Ramos (cell line): Measurements from ENCODE around the gene NFATC1.

Experiments used
- in situ Hi-C: fragments of 300-500 bp; cut with MboI; formaldehyde crosslinking; loops from one replicate; pipeline ENCODE4 v1.14.3; 2022; ENCODE audit warnings: low sequenced_read_pairs; ENCODE audit not compliant: unreplicated experiment

NFATC1 gene

DNA sequence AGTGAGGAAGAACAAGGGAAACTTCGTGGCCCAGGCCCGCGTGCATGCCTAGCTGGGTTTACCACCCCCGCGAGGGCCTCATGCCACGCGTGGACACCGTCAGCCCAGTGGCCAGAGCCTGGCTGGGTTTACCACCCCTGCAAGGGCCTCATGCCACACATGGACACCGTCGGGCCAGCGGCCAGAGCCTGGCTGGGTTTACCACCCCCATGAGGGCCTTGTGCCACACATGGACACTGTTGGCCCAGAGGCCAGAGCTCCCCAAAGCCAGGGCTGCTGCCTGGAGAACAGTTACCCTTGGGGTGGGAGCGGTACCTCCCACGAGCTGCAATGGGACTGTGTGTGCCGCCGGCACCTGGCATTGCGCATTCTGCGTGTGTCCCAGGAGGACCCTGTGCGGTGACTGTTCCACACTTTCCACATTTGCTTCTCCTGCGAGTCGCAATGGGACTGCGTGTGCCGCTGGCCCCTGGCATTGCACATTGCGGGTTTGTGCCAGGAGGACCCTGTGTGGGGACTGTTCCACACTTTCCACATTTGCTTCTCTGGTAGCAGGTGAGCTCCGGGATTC lies 178.3 kb downstream of the NFATC1 start:
- in situ Hi-C loops, result no loop called here

DNA sequence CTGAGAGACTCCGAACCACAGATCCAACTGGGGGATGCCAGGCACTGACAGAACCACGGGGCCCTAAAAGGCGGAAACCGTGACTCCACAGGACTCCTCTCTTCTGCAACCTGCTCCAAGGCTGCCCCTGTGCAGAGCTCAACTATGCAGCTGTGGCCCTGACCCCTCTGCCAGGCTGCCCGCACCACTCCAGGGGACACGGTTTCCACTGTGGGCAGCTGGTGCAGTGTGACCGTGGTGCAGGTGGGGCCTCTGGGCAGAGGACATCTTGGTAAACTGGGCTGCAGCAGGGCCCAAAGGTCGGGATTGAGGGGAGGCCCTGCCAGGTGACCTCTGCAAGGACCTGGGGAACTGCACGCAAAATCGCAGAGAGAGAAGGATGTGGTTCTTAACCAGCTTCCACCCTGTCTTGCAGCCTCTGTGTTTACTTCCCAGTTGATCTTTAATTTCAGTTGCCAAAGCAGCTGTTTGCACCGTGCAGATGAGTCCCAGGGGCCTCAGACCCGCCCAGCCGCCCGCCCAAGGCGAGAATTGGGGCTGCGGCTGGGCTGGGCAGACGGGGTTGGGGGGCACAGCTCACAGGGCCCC lies 179.3 kb downstream of the NFATC1 start:
- in situ Hi-C loops, result no loop called here

DNA sequence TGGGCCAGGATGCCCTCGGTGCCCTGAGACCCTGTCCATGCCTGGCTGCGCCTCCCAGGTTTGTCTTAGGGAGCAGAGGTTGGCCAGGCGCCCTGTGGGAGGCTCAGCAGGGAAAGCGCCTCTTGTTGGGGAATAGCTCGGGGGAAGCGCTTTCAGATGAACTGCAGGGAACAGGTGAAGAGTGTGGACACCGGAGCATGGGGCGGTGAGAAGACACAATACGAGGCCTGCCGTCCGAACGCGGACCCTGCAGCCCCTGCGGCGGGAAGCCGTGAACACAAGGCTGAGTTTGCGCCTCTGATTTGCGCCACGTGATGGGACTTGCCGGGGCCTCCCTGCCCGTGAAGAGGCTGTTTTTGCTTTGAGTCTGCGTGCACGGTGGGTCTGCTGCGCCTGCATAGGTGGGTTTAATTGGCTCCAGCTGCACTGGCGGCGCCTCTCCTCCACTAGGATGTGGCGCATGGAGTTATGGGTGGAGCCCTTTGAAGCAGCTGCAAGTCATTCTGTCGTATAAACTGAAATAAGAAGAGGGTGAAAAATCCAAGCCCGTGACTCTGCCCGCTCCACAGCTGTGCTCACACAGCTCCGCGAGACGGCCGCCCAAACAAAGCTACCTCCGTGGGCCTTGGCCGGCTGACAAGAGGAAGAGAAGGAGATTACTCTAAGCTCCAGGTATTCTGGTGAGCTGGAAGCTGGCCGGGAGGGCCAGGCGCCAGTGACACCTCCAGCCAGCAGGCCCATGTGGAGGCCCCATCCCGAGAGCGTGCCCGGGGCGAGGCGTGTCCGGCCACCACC lies 180.4 kb downstream of the NFATC1 start:
- in situ Hi-C loops, result no loop called here

DNA sequence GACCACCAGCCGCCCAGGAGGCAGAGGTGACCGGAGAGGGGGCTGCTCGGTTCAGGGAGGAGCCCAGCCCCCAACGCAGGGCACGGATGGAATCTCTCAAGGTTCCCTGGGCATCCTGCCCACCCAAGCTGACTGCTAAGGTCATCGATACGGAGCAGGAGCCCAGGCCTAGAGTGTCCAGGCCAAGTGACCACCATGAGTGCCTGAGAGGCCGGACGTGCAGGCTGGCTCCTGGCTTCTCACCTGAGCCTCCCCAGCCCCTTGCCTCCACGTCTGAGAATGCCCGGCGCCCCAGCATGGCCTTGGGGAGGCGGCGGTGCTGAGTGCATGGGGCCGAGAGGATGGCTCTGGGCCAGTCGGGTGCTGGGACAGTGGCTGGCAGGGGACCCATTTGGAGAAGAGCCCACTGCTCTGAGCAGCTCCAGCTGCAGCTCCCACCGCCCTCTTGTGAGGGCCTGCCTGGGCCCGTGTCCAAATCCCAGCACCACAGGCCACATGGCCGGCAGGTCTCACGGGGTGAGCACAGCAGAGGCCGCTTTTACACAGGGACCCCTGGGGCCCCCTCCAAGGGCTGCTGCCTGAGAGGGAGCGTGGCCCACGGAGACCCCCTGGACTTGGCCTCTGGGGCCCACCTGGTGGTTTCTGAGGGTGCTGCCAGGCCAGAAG lies 181.1 kb downstream of the NFATC1 start:
- in situ Hi-C loops, result no loop called here

DNA sequence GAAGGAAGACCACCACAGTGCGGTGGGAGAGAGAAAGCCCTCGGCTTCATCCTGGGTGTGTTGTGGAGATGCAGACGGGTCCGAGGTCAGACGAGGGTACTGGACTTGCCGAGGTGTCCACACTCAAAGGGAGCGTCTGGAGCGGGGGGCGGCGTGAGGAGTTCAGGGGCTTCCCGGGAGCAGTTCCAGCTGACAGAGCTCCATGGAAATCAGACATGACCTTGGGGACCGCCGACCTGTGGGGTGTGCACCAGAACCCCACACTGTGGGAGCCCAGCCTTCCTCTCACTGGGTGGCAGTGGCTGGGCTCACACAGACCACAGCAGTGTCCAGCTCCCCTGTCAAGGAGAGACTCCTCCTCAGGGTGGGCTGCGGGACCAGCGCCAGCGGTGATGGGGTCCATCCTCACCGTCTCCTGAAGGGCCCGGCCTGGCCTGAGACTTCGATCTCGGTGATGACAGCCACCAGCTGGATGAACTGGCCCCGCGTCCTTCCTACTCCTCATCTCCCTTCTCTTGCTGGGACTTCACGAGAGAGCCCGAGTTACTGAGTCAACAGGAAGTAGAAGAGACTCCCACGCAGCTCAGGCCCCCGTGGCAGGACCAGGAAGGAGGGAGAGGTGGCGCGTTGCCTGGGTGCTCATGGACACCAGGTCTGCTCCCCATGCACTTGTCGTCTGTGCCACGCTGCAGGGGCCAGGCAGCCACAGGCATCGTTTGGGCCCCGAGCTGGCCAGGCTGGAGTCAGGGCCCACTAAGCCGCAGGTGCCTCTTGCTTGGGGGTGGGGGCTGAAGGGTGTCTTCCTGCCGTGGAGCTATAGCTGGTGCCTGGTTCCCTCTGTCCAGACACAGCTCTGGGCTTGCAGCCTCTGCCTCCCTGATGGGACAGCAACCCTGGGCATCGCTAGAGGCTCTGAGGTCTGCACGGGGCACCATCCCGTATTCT lies 182.0 kb downstream of the NFATC1 start:
- in situ Hi-C loops, result no loop called here

DNA sequence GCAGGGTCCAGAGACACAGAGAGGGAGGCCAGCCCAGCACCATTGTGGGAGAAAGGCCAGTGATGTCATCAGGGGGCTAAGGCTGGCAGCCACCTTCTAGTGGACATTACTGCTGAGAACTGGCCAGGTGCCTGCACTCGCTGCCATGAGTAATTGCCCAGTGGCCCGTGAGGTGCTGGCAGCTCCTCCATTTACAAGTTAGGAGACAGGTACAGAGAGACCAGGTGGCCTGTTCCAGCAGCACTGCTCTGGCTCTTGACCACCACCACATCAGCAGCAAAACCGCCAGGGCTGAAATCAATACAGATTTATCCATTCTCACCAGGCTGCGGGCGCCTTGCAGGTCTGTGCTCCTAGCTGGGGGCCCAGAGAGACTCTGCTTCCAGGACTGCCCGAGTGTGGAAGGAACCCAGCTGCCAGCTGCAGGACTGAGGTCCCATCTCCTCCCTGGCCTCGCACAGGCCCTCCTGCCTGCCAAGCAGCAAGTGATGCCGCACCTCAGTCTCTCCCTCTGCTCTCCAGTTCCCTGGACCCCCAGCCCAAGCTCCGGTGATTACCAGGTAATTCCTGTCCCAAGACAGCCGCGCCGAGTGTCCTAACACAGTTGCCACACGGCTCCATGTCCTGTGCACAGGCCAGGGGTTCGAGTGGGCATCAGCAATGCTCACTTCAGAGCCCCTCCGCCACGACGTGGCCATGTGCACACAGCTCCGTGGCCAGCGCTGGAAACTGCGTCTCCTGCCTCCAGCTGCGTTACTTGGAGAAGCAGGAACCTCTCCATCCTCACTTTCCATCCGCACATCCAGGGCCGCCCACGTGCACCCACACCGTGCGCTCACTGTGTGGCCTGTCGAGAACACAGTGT lies 182.9 kb downstream of the NFATC1 start:
- in situ Hi-C loops, result no loop called here
